ENCODE results near the gene POMT2.
"Not testable (repeated sequence)": the region's sequence is repeated elsewhere in the genome, so short reads cannot be mapped to it uniquely, and the experiment has no call there.

The POMT2 gene

GRCh38 chr14:77323571-77323970 lies 2.9 kb upstream of the POMT2 start:
- H3K4me3 ChIP-seq (ENCODE audit: low read depth, low read length), result no peak overlapping the region
- TF ChIP-seq MAX (IDR thresholded peaks at IDR 0.05; ENCODE audit: low read depth, low read length) (no peak), POLR2A (IDR thresholded peaks at IDR 0.05; ENCODE audit: extremely low read depth, insufficient read length) (no peak), MYC (IDR thresholded peaks at IDR 0.05; ENCODE audit: low read depth, low read length) (no peak), CTCF (IDR thresholded peaks at IDR 0.05; ENCODE audit: low read depth, low read length) (no peak)
- DNase-seq (ENCODE audit: low read depth), result no peak

GRCh38 chr14:77322951-77323350 lies 2.3 kb upstream of the POMT2 start:
- no peak for TF ChIP-seq MAX (IDR thresholded peaks at IDR 0.05; ENCODE audit: low read depth, low read length)
- TF ChIP-seq CTCF (IDR thresholded peaks at IDR 0.05; ENCODE audit: low read depth, low read length), result no peak
- H3K4me3 ChIP-seq (ENCODE audit: low read depth, low read length), result no peak overlapping the region
- DNase-seq (ENCODE audit: low read depth), result no peak

GRCh38 chr14:77322250-77322902 lies 1.7 kb upstream of the POMT2 start:
- H3K4me3 ChIP-seq (ENCODE audit: low read depth, low read length), result peak overlapping the region; percentile 66
- TF ChIP-seq MYC (IDR thresholded peaks at IDR 0.05; ENCODE audit: low read depth, low read length), result no peak
- no peak for TF ChIP-seq POLR2A (IDR thresholded peaks at IDR 0.05; ENCODE audit: extremely low read depth, insufficient read length)
- no peak for TF ChIP-seq MAX (IDR thresholded peaks at IDR 0.05; ENCODE audit: low read depth, low read length)
- no peak for TF ChIP-seq CTCF (IDR thresholded peaks at IDR 0.05; ENCODE audit: low read depth, low read length)
- no peak for DNase-seq (ENCODE audit: low read depth)

GRCh38 chr14:77319422-77319821 lies 1.3 kb downstream of the POMT2 start:
- no peak for DNase-seq (ENCODE audit: low read depth)
- no peak for TF ChIP-seq POLR2A (IDR thresholded peaks at IDR 0.05; ENCODE audit: extremely low read depth, insufficient read length)
- no peak for TF ChIP-seq MYC (IDR thresholded peaks at IDR 0.05; ENCODE audit: low read depth, low read length)
- TF ChIP-seq CTCF (IDR thresholded peaks at IDR 0.05; ENCODE audit: low read depth, low read length), result no peak
- TF ChIP-seq MAX (IDR thresholded peaks at IDR 0.05; ENCODE audit: low read depth, low read length), result no peak
- peak overlapping the region; percentile 66 for H3K4me3 ChIP-seq (ENCODE audit: low read depth, low read length)

- not testable (repeated sequence) for DNase-seq (ENCODE audit: low read depth); H3K4me3 ChIP-seq (ENCODE audit: low read depth, low read length)
These were observed 1.9 kb downstream of the POMT2 start for GRCh38 chr14:77318756-77319155.

GRCh38 chr14:77318006-77318553 lies 2.6 kb downstream of the POMT2 start:
- TF ChIP-seq CTCF (IDR thresholded peaks at IDR 0.05; ENCODE audit: low read depth, low read length) (no peak), MAX (IDR thresholded peaks at IDR 0.05; ENCODE audit: low read depth, low read length) (no peak), POLR2A (IDR thresholded peaks at IDR 0.05; ENCODE audit: extremely low read depth, insufficient read length) (no peak), MYC (IDR thresholded peaks at IDR 0.05; ENCODE audit: low read depth, low read length) (no peak)
- no peak for DNase-seq (ENCODE audit: low read depth)
- H3K4me3 ChIP-seq (ENCODE audit: low read depth, low read length), result no peak overlapping the region
